Transverse colon (tissue), 4 donors: ENCODE results near the gene MMP11. TPM values are rescaled to one million over a fixed set of nuclear protein-coding genes. Genes with fewer than 3 reads are reported as not detected.

ENCODE experiments used
- DNase-seq: peaks from one replicate; pipeline ENCODE4 v3.0.0-alpha.2; 2019
- H3K27ac ChIP-seq, 4 donors: fragments of 200-600 bp; sonication (generic); 2 replicates each; pipeline ENCODE4 v1.5.1; 2016 to 2018; ENCODE audit warnings: inconsistent platforms in 4 of 4
- H3K27me3 ChIP-seq: fragments of 200-600 bp; sonication (generic); 2 replicates; pipeline ENCODE4 v1.5.1; 2017; ENCODE audit warnings: inconsistent platforms
- H3K36me3 ChIP-seq, 4 donors: fragments of 200-600 bp; sonication (generic); 2 replicates each; pipeline ENCODE4 v1.5.1; 2017 to 2019; ENCODE audit warnings: inconsistent platforms in 4 of 4
- H3K4me1 ChIP-seq, 4 donors: fragments of 200-600 bp; sonication (generic); 2 replicates each; pipeline ENCODE4 v1.5.1; 2017 to 2020; ENCODE audit warnings: inconsistent platforms in 4 of 4
- H3K4me3 ChIP-seq, 4 donors: fragments of 200-600 bp; sonication (generic); 1 replicate in 1 of 4; 2 replicates in 3 of 4; pipeline versions ENCODE4 v1.5.1 to v1.6.1; 2017 to 2019; ENCODE audit warnings: inconsistent platforms in 4 of 4
- H3K9me3 ChIP-seq, 2 donors: fragments of 200-600 bp; sonication (generic); 2 replicates each; pipeline ENCODE4 v1.5.1; 2017 to 2019; ENCODE audit warnings: inconsistent platforms in 2 of 2
- EP300 ChIP-seq: sonication (generic); formaldehyde crosslinking; IDR thresholded peaks from one replicate; pipeline ENCODE4 v1.6.1; 2017; ENCODE audit warnings: antibody characterized with exemption, low read depth
- POLR2A ChIP-seq: fragments of 450-650 bp; IDR thresholded peaks from one replicate; pipeline ENCODE4 v1.6.1; 2016; ENCODE audit warnings: antibody characterized with exemption, mild to moderate bottlenecking, moderate library complexity
- POLR2AphosphoS5 ChIP-seq, 3 donors: sonication (generic); formaldehyde crosslinking; IDR thresholded peaks; one replicate each; pipeline ENCODE4 v1.6.1; 2016; ENCODE audit warnings: antibody characterized with exemption in 3 of 3
- WGBS, 2 donors: methylation state at CpG; one replicate each; pipeline ENCODE4 v1.1.5; 2018; ENCODE audit warnings: low coverage in 1 of 2; 5-methylcytosine and 5-hydroxymethylcytosine counted together
- in situ Hi-C, 4 donors: fragments of 200-750 bp; cut with MboI; loops; one replicate each; pipeline versions ENCODE4 v1.15.0 to v1.15.1; 2017; ENCODE audit warnings: low sequenced_read_pairs in 3 of 4, low pct_ligation_motif_present in 1 of 4, low pct_unique_long_range_greater_than_20kb in 1 of 4
- intact Hi-C: fragments of 100-400 bp; cut with DNase I; formaldehyde crosslinking; loops from one replicate; pipeline ENCODE4 v1.15.1; 2023; ENCODE audit warnings: low total_unique reads
- total RNA-seq, 4 donors: library from RNA; depleted of rRNA; stranded (reverse); fragments of >200 nt; gene quantifications; one replicate each; pipeline ENCODE4 v1.1.0, GENCODE V29; 2016
- TF ChIP-seq, protein P1 (sequence below), 5 experiments: fragments of 200-600 bp in 3 of 5; fragments of 450-650 bp in 2 of 5; sonication (generic) in 3 of 5; IDR thresholded peaks; 1 replicate in 2 of 5; 2 replicates in 3 of 5; pipeline ENCODE4 v1.5.1; 2016 to 2017; ENCODE audit warnings: antibody characterized with exemption in 5 of 5, inconsistent platforms in 3 of 5, mild to moderate bottlenecking in 2 of 5, moderate library complexity in 1 of 5

MMP11 gene
- total RNA-seq, 4 donors from 2014 or later, result 1.2 to 2.2 (median 1.6) TPM

DNA sequence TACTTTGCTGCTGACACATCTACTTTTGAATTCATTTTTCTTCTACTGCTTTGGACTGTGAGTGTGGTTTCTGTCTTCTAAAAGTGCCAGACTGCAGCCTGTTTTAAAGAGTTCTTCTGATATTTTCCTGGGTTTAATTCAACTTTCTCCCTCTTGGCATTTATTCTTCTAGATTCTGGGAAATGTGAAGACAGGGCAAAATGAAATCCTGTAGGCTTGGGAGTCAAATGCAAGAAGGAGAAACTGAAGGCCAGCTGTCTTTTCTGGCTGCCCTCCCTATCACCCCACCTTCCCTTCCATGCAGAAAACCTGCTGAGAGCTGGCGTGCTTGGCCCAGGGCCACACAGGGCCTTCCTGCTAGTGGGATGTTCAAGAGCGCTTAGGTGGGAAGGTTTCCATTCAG is 29.3 kb upstream of the MMP11 start:
- Histone ChIP-seq H3K27me3 (no peaks in the 10 kb centered on the region), H3K4me3 (no peak overlapping the region), H3K9me3 (no peaks in the 10 kb centered on the region), H3K27ac (no peak overlapping the region), H3K4me1 (no peaks in the 10 kb centered on the region), H3K36me3 (peaks cover 0 to 14% (median 0%) of the 10 kb centered on the region in 4 donors)
- no peak for TF ChIP-seq EP300
- TF ChIP-seq, protein P1, sequence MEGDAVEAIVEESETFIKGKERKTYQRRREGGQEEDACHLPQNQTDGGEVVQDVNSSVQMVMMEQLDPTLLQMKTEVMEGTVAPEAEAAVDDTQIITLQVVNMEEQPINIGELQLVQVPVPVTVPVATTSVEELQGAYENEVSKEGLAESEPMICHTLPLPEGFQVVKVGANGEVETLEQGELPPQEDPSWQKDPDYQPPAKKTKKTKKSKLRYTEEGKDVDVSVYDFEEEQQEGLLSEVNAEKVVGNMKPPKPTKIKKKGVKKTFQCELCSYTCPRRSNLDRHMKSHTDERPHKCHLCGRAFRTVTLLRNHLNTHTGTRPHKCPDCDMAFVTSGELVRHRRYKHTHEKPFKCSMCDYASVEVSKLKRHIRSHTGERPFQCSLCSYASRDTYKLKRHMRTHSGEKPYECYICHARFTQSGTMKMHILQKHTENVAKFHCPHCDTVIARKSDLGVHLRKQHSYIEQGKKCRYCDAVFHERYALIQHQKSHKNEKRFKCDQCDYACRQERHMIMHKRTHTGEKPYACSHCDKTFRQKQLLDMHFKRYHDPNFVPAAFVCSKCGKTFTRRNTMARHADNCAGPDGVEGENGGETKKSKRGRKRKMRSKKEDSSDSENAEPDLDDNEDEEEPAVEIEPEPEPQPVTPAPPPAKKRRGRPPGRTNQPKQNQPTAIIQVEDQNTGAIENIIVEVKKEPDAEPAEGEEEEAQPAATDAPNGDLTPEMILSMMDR (IDR thresholded peaks at IDR 0.05), result no peak
- no peak for TF ChIP-seq POLR2AphosphoS5 (IDR thresholded peaks at IDR 0.05)
- TF ChIP-seq POLR2A, result no peak
- intact Hi-C loops (no loop called here), in situ Hi-C loops (no loop called here)
- no peak for DNase-seq
- 77% methylated on average over 2 of the region's 2 CpGs; no CpG with 5 or more reads in 1 of the 2 donors for WGBS, 2 donors

DNA sequence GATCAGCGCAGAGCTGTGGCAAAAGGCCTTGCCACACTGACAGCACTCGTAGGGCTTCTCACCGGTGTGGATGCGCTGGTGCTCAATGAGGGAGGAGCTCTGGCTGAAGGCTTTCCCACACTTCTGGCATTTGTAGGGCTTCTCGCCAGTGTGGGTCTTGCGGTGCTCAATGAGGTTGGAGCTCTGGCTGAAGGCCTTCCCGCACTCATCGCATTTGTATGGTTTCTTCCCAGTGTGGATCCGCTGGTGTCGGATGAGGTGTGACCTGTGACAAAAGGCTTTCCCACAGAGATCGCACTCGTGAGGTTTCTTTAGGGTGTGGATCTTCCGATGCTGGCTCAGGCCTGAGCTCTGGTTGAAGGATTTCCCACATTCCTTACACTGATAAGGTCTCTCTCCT is 28.6 kb upstream of the MMP11 start:
- Histone ChIP-seq H3K4me3 (no peak overlapping the region), H3K27ac (no peak overlapping the region), H3K4me1 (no peaks in the 10 kb centered on the region), H3K9me3 (no peaks in the 10 kb centered on the region), H3K27me3 (no peaks in the 10 kb centered on the region), H3K36me3 (peaks cover 0 to 14% (median 0%) of the 10 kb centered on the region in 4 donors)
- intact Hi-C loops (no loop called here), in situ Hi-C loops (no loop called here)
- TF ChIP-seq POLR2AphosphoS5 (IDR thresholded peaks at IDR 0.05), result no peak
- no peak for TF ChIP-seq POLR2A
- TF ChIP-seq EP300, result no peak
- TF ChIP-seq, protein P1 (IDR thresholded peaks at IDR 0.05), result no peak
- DNase-seq, result no peak
- WGBS, 2 donors, result 98 to 100% methylated on average over 3 to 12 of the region's 13 CpGs

DNA sequence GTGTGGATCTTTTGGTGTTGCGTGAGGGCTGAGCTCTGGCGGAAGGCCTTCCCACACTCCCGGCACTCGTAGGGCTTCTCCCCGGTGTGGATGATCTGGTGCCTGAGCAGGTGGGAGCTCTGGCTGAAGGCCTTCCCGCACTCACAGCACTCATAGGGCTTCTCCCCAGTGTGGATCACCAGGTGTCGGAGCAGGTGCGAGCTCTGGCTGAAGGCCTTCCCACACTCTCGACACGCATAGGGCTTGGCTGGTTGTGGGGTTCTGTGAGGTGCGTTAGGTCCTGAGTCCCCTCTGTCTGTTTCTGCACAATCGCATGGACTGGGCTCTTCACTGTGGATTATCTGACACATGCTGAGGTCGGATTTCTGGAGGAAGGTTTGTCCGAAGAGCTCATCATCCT is 28.2 kb upstream of the MMP11 start:
- intact Hi-C loops (no loop called here), in situ Hi-C loops (no loop called here)
- peaks cover 0 to 14% (median 0%) of the 10 kb centered on the region in 4 donors for H3K36me3 ChIP-seq
- 97% methylated on average over 14 of the region's 14 CpGs; no CpG with 5 or more reads in 1 of the 2 donors for WGBS, 2 donors
- no peak overlapping the region for H3K4me3 ChIP-seq
- TF ChIP-seq EP300 (no peak), POLR2A (no peak), POLR2AphosphoS5 (IDR thresholded peaks at IDR 0.05) (no peak)
- TF ChIP-seq, protein P1 (IDR thresholded peaks at IDR 0.05), result no peak
- no peak for DNase-seq
- no peak overlapping the region for H3K27ac ChIP-seq
- no peaks in the 10 kb centered on the region for H3K27me3 ChIP-seq
- no peaks in the 10 kb centered on the region for H3K4me1 ChIP-seq
- no peaks in the 10 kb centered on the region for H3K9me3 ChIP-seq

DNA sequence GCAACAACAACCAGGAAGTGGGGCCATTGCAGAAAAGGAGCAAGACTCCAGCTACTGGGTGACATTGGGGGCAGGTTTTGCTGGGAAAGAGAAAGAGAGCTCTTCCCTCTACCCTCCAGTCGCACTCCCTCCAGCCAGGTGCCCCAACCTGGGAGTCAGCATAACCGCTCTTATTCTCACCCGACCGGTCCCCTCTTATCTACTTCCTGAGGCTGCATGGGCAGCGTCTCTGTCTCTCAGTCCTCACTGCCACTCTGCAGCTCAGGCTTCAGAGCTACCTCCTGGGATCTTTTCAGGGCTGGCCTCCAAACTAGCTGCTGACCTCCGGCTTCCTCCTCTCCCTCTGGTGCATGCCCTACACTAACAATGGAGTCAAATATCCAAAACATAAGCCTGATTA is 26.9 kb upstream of the MMP11 start:
- H3K4me1 ChIP-seq, result peaks cover 4 to 11% (median 9%) of the 10 kb centered on the region in 4 donors
- intact Hi-C loops (no loop called here), in situ Hi-C loops (no loop called here)
- TF ChIP-seq POLR2AphosphoS5 (IDR thresholded peaks at IDR 0.05) (no peak), EP300 (no peak), POLR2A (no peak)
- TF ChIP-seq, protein P1 (IDR thresholded peaks at IDR 0.05), result no peak
- no peak for DNase-seq
- no peaks in the 10 kb centered on the region for H3K27me3 ChIP-seq
- no peak overlapping the region for H3K27ac ChIP-seq
- WGBS, 2 donors, result 75 to 93% methylated on average over 5 to 6 of the region's 6 CpGs
- H3K9me3 ChIP-seq, result no peaks in the 10 kb centered on the region
- H3K36me3 ChIP-seq, result peaks cover 0 to 14% (median 0%) of the 10 kb centered on the region in 4 donors
- H3K4me3 ChIP-seq, result no peak overlapping the region
